Measurements from ENCODE around the gene DLEC1. TPM values are rescaled to one million over a fixed set of nuclear protein-coding genes. Genes with fewer than 3 reads are reported as not detected.
A peak's percentile ranks its signal among the peaks of the same experiment; 100 is the strongest.

Gene DLEC1
- total RNA-seq, 1 donor from 2014 or later = 0.54 TPM

GRCh38 chr3:38164643-38164951 is 125.6 kb downstream of the DLEC1 start:
- Mint-ChIP-seq H3K4me1 (ENCODE audit: low read depth, unreplicated experiment) (peaks cover 26% of the 10 kb centered on the region), H3K4me3 (ENCODE audit: unreplicated experiment) (peak overlapping the region; percentile 99), H3K27me3 (ENCODE audit: low read depth, unreplicated experiment) (no peaks in the 10 kb centered on the region), H3K27ac (ENCODE audit: unreplicated experiment) (peak overlapping the region; percentile 98), H3K36me3 (ENCODE audit: low read depth, unreplicated experiment) (peaks cover 7% of the 10 kb centered on the region), H3K9me3 (ENCODE audit: unreplicated experiment) (peaks cover 3% of the 10 kb centered on the region)
- H3K9me3 ChIP-seq (ENCODE audit: insufficient read depth, low read depth, low read length) = no peaks in the 10 kb centered on the region
- H3K4me3 ChIP-seq (ENCODE audit: insufficient read depth, low read depth, low read length) = peak overlapping the region; percentile 96
- H4K20me1 ChIP-seq (ENCODE audit: insufficient read depth, low read length) = no peaks in the 10 kb centered on the region
- H3K4me2 ChIP-seq (ENCODE audit: low read length) = peak overlapping the region; percentile 90
- peaks cover 41% of the 10 kb centered on the region for H3K79me2 ChIP-seq (ENCODE audit: insufficient read depth, low read length)
- peak overlapping the region; percentile 93 for H2AFZ ChIP-seq (ENCODE audit: low read depth, low read length)
- H3K9ac ChIP-seq (ENCODE audit: low read length) = peak overlapping the region; percentile 88
- H3K36me3 ChIP-seq (ENCODE audit: insufficient read depth, low read length) = no peaks in the 10 kb centered on the region
- peak overlapping the region; percentile 97 for H3K27ac ChIP-seq (ENCODE audit: low read depth, low read length)
- H3K27me3 ChIP-seq (ENCODE audit: insufficient read depth, low read length) = no peaks in the 10 kb centered on the region
- DNase-seq (ENCODE audit: low read depth) = no peak
- no peak for TF ChIP-seq EZH2 (IDR thresholded peaks at IDR 0.05; ENCODE audit: insufficient read depth, low read length)
- no peak for TF ChIP-seq CTCF (IDR thresholded peaks at IDR 0.05; ENCODE audit: insufficient read depth, low read depth, low read length)
- no peak for FAIRE-seq
- H3K4me1 ChIP-seq (ENCODE audit: insufficient read depth, low read length) = peaks cover 23% of the 10 kb centered on the region

- Histone ChIP-seq H3K4me1 (ENCODE audit: insufficient read depth, low read length) (peaks cover 24% of the 10 kb centered on the region), H3K4me3 (ENCODE audit: insufficient read depth, low read depth, low read length) (peak within 1 kb of the TSS; percentile 96), H3K36me3 (ENCODE audit: insufficient read depth, low read length) (no peaks in the 10 kb centered on the region), H3K9me3 (ENCODE audit: insufficient read depth, low read depth, low read length) (no peaks in the 10 kb centered on the region), H2AFZ (ENCODE audit: low read depth, low read length) (peak within 1 kb of the TSS; percentile 93), H3K4me2 (ENCODE audit: low read length) (peak within 1 kb of the TSS; percentile 90), H3K79me2 (ENCODE audit: insufficient read depth, low read length) (peaks cover 46% of the 10 kb centered on the region), H3K9ac (ENCODE audit: low read length) (peak within 1 kb of the TSS; percentile 88), H3K27ac (ENCODE audit: low read depth, low read length) (peak within 1 kb of the TSS; percentile 97), H3K27me3 (ENCODE audit: insufficient read depth, low read length) (no peaks in the 10 kb centered on the region), H4K20me1 (ENCODE audit: insufficient read depth, low read length) (no peaks in the 10 kb centered on the region)
- TF ChIP-seq EZH2 (IDR thresholded peaks at IDR 0.05; ENCODE audit: insufficient read depth, low read length) (no peak), CTCF (IDR thresholded peaks at IDR 0.05; ENCODE audit: insufficient read depth, low read depth, low read length) (no peak)
- Mint-ChIP-seq H3K4me1 (ENCODE audit: low read depth, unreplicated experiment) (peaks cover 27% of the 10 kb centered on the region), H3K36me3 (ENCODE audit: low read depth, unreplicated experiment) (peaks cover 7% of the 10 kb centered on the region), H3K27ac (ENCODE audit: unreplicated experiment) (peak within 1 kb of the TSS; percentile 98), H3K9me3 (ENCODE audit: unreplicated experiment) (peaks cover 3% of the 10 kb centered on the region), H3K27me3 (ENCODE audit: low read depth, unreplicated experiment) (no peaks in the 10 kb centered on the region), H3K4me3 (ENCODE audit: unreplicated experiment) (peak within 1 kb of the TSS; percentile 99)
- DNase-seq (ENCODE audit: low read depth) (peak; percentile 100), FAIRE-seq (peak; percentile 76)
Measured at GRCh38 chr3:38164952-38165721, 126.1 kb downstream of the DLEC1 start, which contains the start of gene OXSR1. Gene OXSR1 (plus strand): TSS chr3:38165537. CDS start chr3:38165877, 340 bp downstream.
